ENCODE data around the gene KCNT1.

KCNT1 gene

GRCh38 chr9:135674977-135675376, 27.0 kb upstream of the KCNT1 start:
- no peak for DNase-seq

GRCh38 chr9:135676891-135677290, 25.1 kb upstream of the KCNT1 start:
- DNase-seq, result no peak

- DNase-seq, result no peak
Measured at GRCh38 chr9:135677641-135678168, 24.3 kb upstream of the KCNT1 start.

- DNase-seq, result no peak
Measured at GRCh38 chr9:135678236-135679017, 23.6 kb upstream of the KCNT1 start.

- DNase-seq, result no peak
Measured at GRCh38 chr9:135680056-135680455, 21.9 kb upstream of the KCNT1 start.

- DNase-seq, result no peak
Measured at GRCh38 chr9:135681161-135681560, 20.8 kb upstream of the KCNT1 start.

- no peak for DNase-seq
Measured at GRCh38 chr9:135683401-135684034, 18.5 kb upstream of the KCNT1 start.

- DNase-seq, result no peak
Measured at GRCh38 chr9:135684691-135685090, 17.3 kb upstream of the KCNT1 start.

- DNase-seq, result no peak
Measured at GRCh38 chr9:135687216-135687615, 14.8 kb upstream of the KCNT1 start.

- DNase-seq, result no peak
Measured at GRCh38 chr9:135689011-135689410, 13.0 kb upstream of the KCNT1 start.

- DNase-seq, result no peak
Measured at GRCh38 chr9:135690836-135691570, 11.0 kb upstream of the KCNT1 start.

GRCh38 chr9:135692410-135692809, 9.6 kb upstream of the KCNT1 start:
- no peak for DNase-seq

- DNase-seq, result no peak
Measured at GRCh38 chr9:135693265-135693664, 8.7 kb upstream of the KCNT1 start.

- no peak for DNase-seq
Measured at GRCh38 chr9:135693771-135694170, 8.2 kb upstream of the KCNT1 start.

- no peak for DNase-seq
Measured at GRCh38 chr9:135694414-135694813, 7.6 kb upstream of the KCNT1 start.

- DNase-seq, result no peak
Measured at GRCh38 chr9:135695036-135695435, 6.9 kb upstream of the KCNT1 start.

- DNase-seq, result no peak
Measured at GRCh38 chr9:135695642-135696041, 6.3 kb upstream of the KCNT1 start.

GRCh38 chr9:135696446-135696845, 5.5 kb upstream of the KCNT1 start:
- DNase-seq, result no peak

GRCh38 chr9:135697226-135697625, 4.8 kb upstream of the KCNT1 start:
- no peak for DNase-seq

- DNase-seq, result no peak
Measured at GRCh38 chr9:135698236-135698635, 3.7 kb upstream of the KCNT1 start.

GRCh38 chr9:135698767-135699166, 3.2 kb upstream of the KCNT1 start:
- DNase-seq, result no peak

- no peak for DNase-seq
Measured at GRCh38 chr9:135699440-135699839, 2.5 kb upstream of the KCNT1 start, which contains the start of gene SOHLH1. Gene SOHLH1, minus strand, starts transcription at chr9:135699481. Its CDS starts 14 bp downstream, at chr9:135699467.

GRCh38 chr9:135700525-135700924, 1.5 kb upstream of the KCNT1 start:
- no peak for DNase-seq
